ENCODE measurements around the gene CCDC87.
A peak's percentile ranks its signal among the peaks of the same experiment; 100 is the strongest.

Gene CCDC87

DNA sequence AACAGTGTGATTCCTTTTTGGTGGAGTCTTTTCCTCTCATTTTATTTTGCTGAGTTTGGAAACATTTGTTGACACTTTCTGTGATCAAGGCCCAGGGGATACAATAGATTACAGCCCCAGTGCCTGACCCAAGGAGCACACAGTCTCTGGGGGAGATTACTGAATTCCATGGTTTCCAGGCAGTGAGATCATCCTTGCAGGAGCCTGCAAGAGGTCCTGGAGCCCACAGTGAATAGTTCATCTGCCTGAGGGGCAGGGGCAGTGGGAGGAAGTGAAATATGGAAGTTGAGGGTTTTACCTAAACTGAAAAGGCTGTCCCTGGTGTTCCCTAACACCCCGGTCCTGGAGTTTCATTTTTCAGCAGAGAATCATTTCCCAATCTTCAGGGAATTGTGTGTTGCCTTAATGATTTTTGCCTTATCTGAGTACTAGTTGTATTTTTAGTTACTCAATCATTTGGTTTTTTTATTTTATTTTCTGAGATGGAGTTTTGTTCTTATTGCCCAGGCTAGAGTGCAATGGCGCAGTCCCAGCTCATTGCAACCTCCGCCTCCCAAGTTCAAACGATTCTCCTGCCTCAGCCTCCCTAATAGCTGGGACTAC, 7.9 kb upstream of the CCDC87 start:
- Histone ChIP-seq H3K9ac (no peak overlapping the region), H3K27ac (no peak overlapping the region), H3K27me3 (ENCODE audit: control insufficient read depth, insufficient read depth, low read length) (no peaks in the 10 kb centered on the region), H3K4me2 (ENCODE audit: low read length) (no peak overlapping the region), H3K4me1 (no peaks in the 10 kb centered on the region), H3K36me3 (ENCODE audit: control insufficient read depth, insufficient read depth, low read length) (no peaks in the 10 kb centered on the region), H3K79me2 (no peaks in the 10 kb centered on the region), H3K9me3 (ENCODE audit: control insufficient read depth, low read length) (no peaks in the 10 kb centered on the region), H3K4me3 (ENCODE audit: low read depth, low read length) (no peak overlapping the region), H2AFZ (no peak overlapping the region)
- TF ChIP-seq, protein P1, sequence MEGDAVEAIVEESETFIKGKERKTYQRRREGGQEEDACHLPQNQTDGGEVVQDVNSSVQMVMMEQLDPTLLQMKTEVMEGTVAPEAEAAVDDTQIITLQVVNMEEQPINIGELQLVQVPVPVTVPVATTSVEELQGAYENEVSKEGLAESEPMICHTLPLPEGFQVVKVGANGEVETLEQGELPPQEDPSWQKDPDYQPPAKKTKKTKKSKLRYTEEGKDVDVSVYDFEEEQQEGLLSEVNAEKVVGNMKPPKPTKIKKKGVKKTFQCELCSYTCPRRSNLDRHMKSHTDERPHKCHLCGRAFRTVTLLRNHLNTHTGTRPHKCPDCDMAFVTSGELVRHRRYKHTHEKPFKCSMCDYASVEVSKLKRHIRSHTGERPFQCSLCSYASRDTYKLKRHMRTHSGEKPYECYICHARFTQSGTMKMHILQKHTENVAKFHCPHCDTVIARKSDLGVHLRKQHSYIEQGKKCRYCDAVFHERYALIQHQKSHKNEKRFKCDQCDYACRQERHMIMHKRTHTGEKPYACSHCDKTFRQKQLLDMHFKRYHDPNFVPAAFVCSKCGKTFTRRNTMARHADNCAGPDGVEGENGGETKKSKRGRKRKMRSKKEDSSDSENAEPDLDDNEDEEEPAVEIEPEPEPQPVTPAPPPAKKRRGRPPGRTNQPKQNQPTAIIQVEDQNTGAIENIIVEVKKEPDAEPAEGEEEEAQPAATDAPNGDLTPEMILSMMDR (IDR thresholded peaks at IDR 0.05) = no peak

DNA sequence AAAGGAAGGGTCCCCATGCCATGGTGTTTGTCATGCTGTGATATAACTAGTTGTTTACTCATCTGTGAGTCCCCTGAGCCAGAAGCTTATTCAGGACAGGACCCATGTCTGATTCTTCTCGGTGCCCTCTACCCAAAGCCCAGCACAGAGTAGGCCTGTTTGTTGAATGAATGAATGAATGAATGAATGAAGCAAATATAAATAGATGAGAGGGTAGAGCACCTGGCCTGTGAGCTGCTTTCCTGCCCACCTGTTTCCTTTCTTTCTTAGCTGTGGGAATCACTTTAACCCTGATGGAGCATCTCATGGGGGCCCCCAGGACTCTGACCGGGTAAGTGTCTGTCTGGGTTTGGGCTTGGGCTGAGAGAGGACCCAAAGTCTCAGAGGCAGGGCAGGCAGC, 7.4 kb upstream of the CCDC87 start:
- no peak overlapping the region for H3K27ac ChIP-seq
- no peak overlapping the region for H2AFZ ChIP-seq
- H3K9ac ChIP-seq = no peak overlapping the region
- no peak overlapping the region for H3K4me2 ChIP-seq (ENCODE audit: low read length)
- TF ChIP-seq, protein P1 (IDR thresholded peaks at IDR 0.05) = no peak
- H3K4me3 ChIP-seq (ENCODE audit: low read depth, low read length) = no peak overlapping the region
- no peaks in the 10 kb centered on the region for H3K27me3 ChIP-seq (ENCODE audit: control insufficient read depth, insufficient read depth, low read length)
- H3K4me1 ChIP-seq = no peaks in the 10 kb centered on the region
- no peaks in the 10 kb centered on the region for H3K9me3 ChIP-seq (ENCODE audit: control insufficient read depth, low read length)
- H3K36me3 ChIP-seq (ENCODE audit: control insufficient read depth, insufficient read depth, low read length) = no peaks in the 10 kb centered on the region
- no peaks in the 10 kb centered on the region for H3K79me2 ChIP-seq

DNA sequence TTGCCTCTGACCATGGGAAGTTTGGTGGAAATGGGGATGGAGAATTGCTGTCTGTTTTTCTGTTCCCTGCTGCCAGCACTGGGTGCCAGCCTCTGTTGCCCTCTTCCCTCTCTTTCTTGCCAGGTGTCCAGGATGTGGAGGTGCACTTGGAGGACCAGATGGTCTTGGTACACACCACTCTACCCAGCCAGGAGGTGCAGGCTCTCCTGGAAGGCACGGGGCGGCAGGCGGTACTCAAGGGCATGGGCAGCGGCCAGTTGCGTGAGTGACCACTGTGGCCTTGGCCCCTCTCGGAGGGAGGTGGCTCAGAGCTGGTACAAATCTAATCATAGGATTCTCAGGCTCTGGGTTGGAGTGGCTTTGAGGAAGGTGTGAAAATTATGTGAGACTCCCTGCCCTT, 6.1 kb upstream of the CCDC87 start:
- no peaks in the 10 kb centered on the region for H3K79me2 ChIP-seq
- H3K36me3 ChIP-seq (ENCODE audit: control insufficient read depth, insufficient read depth, low read length) = no peaks in the 10 kb centered on the region
- TF ChIP-seq, protein P1 (IDR thresholded peaks at IDR 0.05) = no peak
- no peak overlapping the region for H3K4me2 ChIP-seq (ENCODE audit: low read length)
- peaks cover 3% of the 10 kb centered on the region for H3K4me1 ChIP-seq
- H2AFZ ChIP-seq = no peak overlapping the region
- H3K9me3 ChIP-seq (ENCODE audit: control insufficient read depth, low read length) = no peaks in the 10 kb centered on the region
- H3K27me3 ChIP-seq (ENCODE audit: control insufficient read depth, insufficient read depth, low read length) = no peaks in the 10 kb centered on the region
- H3K9ac ChIP-seq = no peak overlapping the region
- no peak overlapping the region for H3K4me3 ChIP-seq (ENCODE audit: low read depth, low read length)
- no peak overlapping the region for H3K27ac ChIP-seq

DNA sequence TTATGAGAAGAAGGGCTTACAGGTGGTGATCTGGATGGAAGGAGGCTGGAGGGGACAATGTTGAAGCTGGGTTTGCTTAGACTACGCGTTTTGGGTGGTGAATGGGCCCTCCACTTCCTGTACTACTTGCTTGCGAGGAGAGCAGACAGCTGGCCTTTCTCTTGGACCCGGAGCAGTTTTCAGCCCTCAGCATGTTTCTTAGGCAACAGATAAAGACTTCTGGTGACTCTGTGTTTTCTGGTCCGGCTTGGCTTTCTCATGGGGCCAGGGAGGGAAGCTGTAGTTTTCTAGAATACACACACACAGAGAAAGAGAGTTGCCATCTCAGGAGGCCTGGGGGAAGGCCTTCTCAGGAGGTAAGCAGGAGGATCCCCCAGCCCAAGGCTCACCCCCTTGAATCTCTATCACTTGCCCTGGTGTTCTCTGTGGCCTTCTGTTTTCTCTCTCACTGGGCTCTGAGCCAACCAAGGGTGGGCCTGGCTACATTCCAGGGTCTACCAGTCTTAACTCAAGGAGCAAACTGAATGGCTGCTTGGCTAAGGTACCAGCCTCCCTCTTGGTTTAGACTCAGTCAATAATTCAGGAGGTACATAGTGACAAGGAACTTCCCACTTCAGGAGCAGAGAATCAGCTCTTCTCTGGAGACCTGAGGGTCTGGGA, 2.5 kb upstream of the CCDC87 start:
- H3K36me3 ChIP-seq (ENCODE audit: control insufficient read depth, insufficient read depth, low read length) = no peaks in the 10 kb centered on the region
- H3K27ac ChIP-seq = no peak overlapping the region
- TF ChIP-seq, protein P1 (IDR thresholded peaks at IDR 0.05) = no peak
- no peaks in the 10 kb centered on the region for H3K9me3 ChIP-seq (ENCODE audit: control insufficient read depth, low read length)
- peaks cover 6% of the 10 kb centered on the region for H3K4me1 ChIP-seq
- H3K9ac ChIP-seq = no peak overlapping the region
- H3K27me3 ChIP-seq (ENCODE audit: control insufficient read depth, insufficient read depth, low read length) = no peaks in the 10 kb centered on the region
- H3K4me3 ChIP-seq (ENCODE audit: low read depth, low read length) = no peak overlapping the region
- H3K79me2 ChIP-seq = peaks cover 8% of the 10 kb centered on the region
- H3K4me2 ChIP-seq (ENCODE audit: low read length) = no peak overlapping the region
- H2AFZ ChIP-seq = no peak overlapping the region

DNA sequence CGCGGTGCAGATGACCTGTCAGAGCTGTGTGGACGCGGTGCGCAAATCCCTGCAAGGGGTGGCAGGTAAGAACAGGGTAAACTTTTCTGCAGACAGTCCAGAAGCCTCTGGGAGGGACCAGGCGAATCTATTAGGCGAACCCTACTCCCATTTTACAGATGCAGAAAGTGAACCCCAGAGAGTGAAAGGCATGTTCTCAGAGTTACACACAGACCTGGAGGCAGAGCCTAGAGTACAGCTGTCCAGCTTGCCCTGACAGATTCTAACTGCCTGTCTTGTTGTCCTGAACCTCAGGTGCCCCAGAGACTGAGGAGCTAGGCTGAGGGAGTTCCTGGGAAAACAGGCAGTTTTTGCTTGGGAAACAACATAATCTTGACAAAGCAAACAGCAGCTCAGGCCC, 787 bp upstream of the CCDC87 start:
- Histone ChIP-seq H3K4me3 (ENCODE audit: low read depth, low read length) (peak overlapping the region; percentile 91), H3K9me3 (ENCODE audit: control insufficient read depth, low read length) (no peaks in the 10 kb centered on the region), H2AFZ (peak overlapping the region; percentile 95), H3K4me1 (peaks cover 6% of the 10 kb centered on the region), H3K4me2 (ENCODE audit: low read length) (peak overlapping the region; percentile 93), H3K79me2 (peaks cover 8% of the 10 kb centered on the region), H3K27me3 (ENCODE audit: control insufficient read depth, insufficient read depth, low read length) (no peaks in the 10 kb centered on the region), H3K36me3 (ENCODE audit: control insufficient read depth, insufficient read depth, low read length) (no peaks in the 10 kb centered on the region), H3K9ac (no peak overlapping the region), H3K27ac (no peak overlapping the region)
- TF ChIP-seq, protein P1 (IDR thresholded peaks at IDR 0.05) = no peak
